HuH-7 (cell line): ENCODE measurements around the gene TMEM209.

ENCODE experiments used
- DNase-seq: peaks from one replicate; pipeline ENCODE4 v3.0.0; 2011; ENCODE audit warnings: low spot score

The TMEM209 gene

GRCh38 chr7:130143334-130143732 lies 61.9 kb downstream of the TMEM209 start:
- no peak for DNase-seq

- no peak for DNase-seq
These were observed 62.4 kb downstream of the TMEM209 start for GRCh38 chr7:130142654-130143333.

- DNase-seq = no peak
These were observed 63.1 kb downstream of the TMEM209 start for GRCh38 chr7:130141884-130142653.

- DNase-seq = no peak
These were observed 63.9 kb downstream of the TMEM209 start for GRCh38 chr7:130141161-130141883.

- no peak for DNase-seq
These were observed 64.5 kb downstream of the TMEM209 start for GRCh38 chr7:130140551-130141160.

- DNase-seq = no peak
These were observed 65.8 kb downstream of the TMEM209 start for GRCh38 chr7:130139193-130139960.

GRCh38 chr7:130137207-130137606 lies 68.0 kb downstream of the TMEM209 start:
- no peak for DNase-seq

- no peak for DNase-seq
These were observed 68.5 kb downstream of the TMEM209 start for GRCh38 chr7:130136579-130137167.

GRCh38 chr7:130135208-130136205 lies 69.7 kb downstream of the TMEM209 start:
- DNase-seq = no peak

GRCh38 chr7:130134726-130135125 lies 70.5 kb downstream of the TMEM209 start:
- DNase-seq = no peak

GRCh38 chr7:130134106-130134636 lies 71.0 kb downstream of the TMEM209 start:
- no peak for DNase-seq

- DNase-seq = no peak
These were observed 72.0 kb downstream of the TMEM209 start for GRCh38 chr7:130133029-130133782.

- no peak for DNase-seq
These were observed 73.0 kb downstream of the TMEM209 start for GRCh38 chr7:130131964-130132875.

GRCh38 chr7:130131191-130131834 lies 73.9 kb downstream of the TMEM209 start:
- DNase-seq = no peak

- no peak for DNase-seq
These were observed 76.2 kb downstream of the TMEM209 start for GRCh38 chr7:130129011-130129411.

GRCh38 chr7:130127821-130128317 lies 77.3 kb downstream of the TMEM209 start:
- DNase-seq = no peak

GRCh38 chr7:130127404-130127803 lies 77.8 kb downstream of the TMEM209 start:
- DNase-seq = no peak
